NT2/D1 (cell line): ENCODE data around the gene GRM7.

Source experiments
- DNase-seq: peaks from one replicate; pipeline ENCODE4 v3.0.0-alpha.2; 2011; ENCODE audit warnings: low read depth, low spot score
- H3K27me3 ChIP-seq: 2 replicates; pipeline ENCODE4 v1.6.0; 2011; ENCODE audit warnings: mild to moderate bottlenecking; ENCODE audit not compliant: insufficient read length, insufficient read depth
- H3K36me3 ChIP-seq: 2 replicates; pipeline ENCODE4 v1.6.1; 2011; ENCODE audit warnings: mild to moderate bottlenecking, low read length, mixed read lengths; ENCODE audit not compliant: insufficient read depth, insufficient read length
- H3K4me1 ChIP-seq: 2 replicates; pipeline ENCODE4 v1.5.1; 2011; ENCODE audit not compliant: insufficient read depth, insufficient read length
- H3K4me3 ChIP-seq: 2 replicates; pipeline ENCODE4 v1.5.1; 2011; ENCODE audit warnings: low read depth; ENCODE audit not compliant: insufficient read length
- H3K9ac ChIP-seq: 2 replicates; pipeline ENCODE4 v1.6.0; 2011; ENCODE audit warnings: low read depth; ENCODE audit not compliant: insufficient read length
- H3K9me3 ChIP-seq: 2 replicates; pipeline ENCODE4 v1.5.1; 2011; ENCODE audit warnings: mild to moderate bottlenecking, low read length; ENCODE audit not compliant: insufficient read depth
- SUZ12 ChIP-seq: IDR thresholded peaks from 2 replicates; pipeline ENCODE4 v1.6.1; 2011; ENCODE audit not compliant: insufficient read length, insufficient read depth; ENCODE audit errors: extremely low read depth
- YY1 ChIP-seq: IDR thresholded peaks from 2 replicates; pipeline ENCODE4 v1.6.1; 2011; ENCODE audit not compliant: insufficient read length, insufficient read depth
- ZNF274 ChIP-seq: IDR thresholded peaks from 2 replicates; pipeline ENCODE4 v1.6.1; 2011; ENCODE audit warnings: mild to moderate bottlenecking, low read depth, low read length

GRM7 gene

DNA sequence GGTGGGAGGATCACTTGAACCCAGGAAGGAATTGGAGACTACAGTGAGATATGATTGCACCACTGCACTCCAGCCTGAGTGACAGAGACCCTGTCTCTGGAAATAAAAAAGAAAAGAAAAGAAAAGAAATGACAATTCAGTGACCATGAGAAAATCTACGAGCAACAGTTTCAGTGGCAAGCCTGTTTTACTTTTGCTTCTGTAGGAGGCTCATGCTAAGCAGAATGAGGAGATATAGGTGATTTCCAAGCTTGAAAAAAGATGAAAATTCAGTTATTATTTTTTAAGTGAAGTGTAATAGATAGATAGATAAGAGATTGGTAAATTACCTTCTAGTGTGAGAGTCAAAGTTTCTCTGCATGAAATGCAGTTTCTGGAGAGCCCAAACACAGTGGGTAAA is 651.1 kb downstream of the GRM7 start:
- Histone ChIP-seq H3K4me3 (no peak overlapping the region), H3K27me3 (no peaks in the 10 kb centered on the region)
- no peak for TF ChIP-seq YY1
- no peak for TF ChIP-seq ZNF274
- no peak for TF ChIP-seq SUZ12

DNA sequence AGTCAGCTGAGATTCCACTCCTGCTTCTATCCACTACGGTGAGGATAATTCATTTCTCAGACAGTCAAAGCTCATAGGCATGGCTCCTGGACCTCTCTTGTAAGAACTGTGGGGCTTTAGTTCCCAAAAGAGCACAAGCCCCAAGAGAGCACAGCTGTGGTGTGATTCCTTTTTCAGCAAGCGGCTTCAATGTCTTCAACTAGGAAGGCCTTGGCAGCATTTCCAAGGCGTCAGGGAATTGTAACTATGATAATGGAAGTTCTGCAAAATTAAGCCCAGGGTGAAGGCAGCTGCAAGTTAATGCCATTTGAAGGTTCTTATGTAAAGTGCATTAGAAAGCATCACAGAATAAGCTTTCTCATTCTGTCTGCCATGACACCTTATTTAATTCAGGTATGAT is 657.1 kb downstream of the GRM7 start:
- H3K27me3 ChIP-seq: no peaks in the 10 kb centered on the region
- H3K9me3 ChIP-seq: no peaks in the 10 kb centered on the region
- no peak for DNase-seq
- TF ChIP-seq ZNF274: no peak
- TF ChIP-seq SUZ12: no peak
- TF ChIP-seq YY1: no peak
- no peaks in the 10 kb centered on the region for H3K4me1 ChIP-seq
- no peaks in the 10 kb centered on the region for H3K36me3 ChIP-seq
- no peak overlapping the region for H3K4me3 ChIP-seq
- H3K9ac ChIP-seq: no peak overlapping the region

More for the DNA sequence above, 651.1 kb downstream of the GRM7 start:
- Histone ChIP-seq H3K36me3 (no peaks in the 10 kb centered on the region), H3K9me3 (no peaks in the 10 kb centered on the region), H3K9ac (no peak overlapping the region), H3K4me1 (no peaks in the 10 kb centered on the region)
- no peak for DNase-seq

DNA sequence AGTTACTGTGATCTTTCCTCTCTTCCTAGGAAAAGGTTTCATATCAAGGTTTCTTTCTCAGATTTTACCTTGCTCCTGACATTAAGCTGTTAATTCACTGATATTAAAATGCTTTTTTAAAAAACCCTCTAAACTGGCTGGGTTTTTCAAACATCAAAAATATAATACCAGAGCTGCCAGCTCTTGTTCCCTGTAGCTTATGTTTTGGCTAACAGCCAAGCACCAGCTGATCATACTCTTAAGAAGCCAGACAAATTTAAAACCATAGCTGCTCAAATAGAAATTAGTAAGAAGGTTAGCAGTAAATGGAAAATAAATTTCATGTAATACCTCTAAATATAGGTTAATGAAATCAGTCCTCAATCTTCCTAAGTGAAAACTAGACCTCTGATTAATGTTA is 657.5 kb downstream of the GRM7 start:
- Histone ChIP-seq H3K4me3 (no peak overlapping the region), H3K36me3 (no peaks in the 10 kb centered on the region), H3K9me3 (no peaks in the 10 kb centered on the region), H3K27me3 (no peaks in the 10 kb centered on the region), H3K4me1 (no peaks in the 10 kb centered on the region), H3K9ac (no peak overlapping the region)
- no peak for TF ChIP-seq SUZ12
- TF ChIP-seq YY1: no peak
- no peak for TF ChIP-seq ZNF274
- DNase-seq: no peak

- no peak for TF ChIP-seq ZNF274
- TF ChIP-seq YY1: no peak
- no peak for TF ChIP-seq SUZ12
- H3K9ac ChIP-seq: no peak overlapping the region
- no peaks in the 10 kb centered on the region for H3K4me1 ChIP-seq
- no peaks in the 10 kb centered on the region for H3K36me3 ChIP-seq
- no peaks in the 10 kb centered on the region for H3K9me3 ChIP-seq
- no peak overlapping the region for H3K4me3 ChIP-seq
- H3K27me3 ChIP-seq: no peaks in the 10 kb centered on the region
- DNase-seq: no peak
Observed at GRCh38 chr3:7520059-7520458, 659.1 kb downstream of the GRM7 start.

GRCh38 chr3:7520593-7520992 is 659.7 kb downstream of the GRM7 start:
- Histone ChIP-seq H3K9me3 (no peaks in the 10 kb centered on the region), H3K4me1 (no peaks in the 10 kb centered on the region), H3K27me3 (no peaks in the 10 kb centered on the region), H3K9ac (no peak overlapping the region), H3K4me3 (no peak overlapping the region), H3K36me3 (no peaks in the 10 kb centered on the region)
- no peak for TF ChIP-seq YY1
- no peak for TF ChIP-seq ZNF274
- no peak for TF ChIP-seq SUZ12
- DNase-seq: no peak

GRCh38 chr3:7536510-7536909 is 675.6 kb downstream of the GRM7 start:
- DNase-seq: no peak
- no peaks in the 10 kb centered on the region for H3K4me1 ChIP-seq
- H3K9ac ChIP-seq: no peak overlapping the region
- no peak overlapping the region for H3K4me3 ChIP-seq
- H3K36me3 ChIP-seq: no peaks in the 10 kb centered on the region
- TF ChIP-seq YY1 (no peak), SUZ12 (no peak), ZNF274 (no peak)
- no peaks in the 10 kb centered on the region for H3K9me3 ChIP-seq
- H3K27me3 ChIP-seq: no peaks in the 10 kb centered on the region

GRCh38 chr3:7536921-7537320 is 676.0 kb downstream of the GRM7 start:
- no peaks in the 10 kb centered on the region for H3K36me3 ChIP-seq
- H3K9ac ChIP-seq: no peak overlapping the region
- H3K4me1 ChIP-seq: no peaks in the 10 kb centered on the region
- no peaks in the 10 kb centered on the region for H3K9me3 ChIP-seq
- H3K4me3 ChIP-seq: no peak overlapping the region
- DNase-seq: no peak
- TF ChIP-seq ZNF274 (no peak), YY1 (no peak), SUZ12 (no peak)
- no peaks in the 10 kb centered on the region for H3K27me3 ChIP-seq
